Mucosa of descending colon (tissue), 3 donors: Measurements from ENCODE around the gene RFX7. TPM values are rescaled to one million over a fixed set of nuclear protein-coding genes. Genes with fewer than 3 reads are reported as not detected.

ENCODE experiments used
- ATAC-seq: fragments of 200-7000 bp; cut with Tn5 transposase; one replicate; pipeline ENCODE4 v1.9.1; 2020; ENCODE audit warnings: mild to moderate bottlenecking, moderate library complexity
- DNase-seq, 3 donors: peaks; one replicate each; pipeline ENCODE4 v3.0.0-alpha.2; 2020
- H3K36me3 ChIP-seq: fragments of 200-600 bp; one replicate; pipeline ENCODE4 v1.8.0; 2021; ENCODE audit warnings: low read depth, mild to moderate bottlenecking
- H3K4me1 ChIP-seq: fragments of 200-600 bp; one replicate; pipeline ENCODE4 v1.8.0; 2021; ENCODE audit warnings: low read depth, mild to moderate bottlenecking
- H3K4me3 ChIP-seq: fragments of 200-600 bp; one replicate; pipeline ENCODE4 v1.8.0; 2021; ENCODE audit warnings: mild to moderate bottlenecking
- H3K9me3 ChIP-seq: fragments of 200-600 bp; one replicate; pipeline ENCODE4 v1.8.0; 2021; ENCODE audit warnings: mild to moderate bottlenecking
- intact Hi-C, 2 donors: fragments of 100-400 bp; cut with DNase I in 1 of 2; cut with micrococcal nuclease in 1 of 2; formaldehyde crosslinking; loops; one replicate each; pipeline versions ENCODE4 v1.11.0 to v1.11.1; 2022; cut with DNase I, micrococcal nuclease
- total RNA-seq, 3 donors: library from RNA; stranded (reverse); fragmentation: NEBNext Ultra II Directional in 2 of 3; extraction: Animal tissue kit (Norgen Biotek cat#: 25700) in 2 of 3; gene quantifications; one replicate each; pipeline versions ENCODE4 v1.2.1 to v1.2.4, GENCODE V29; 2021 to 2023
- TF ChIP-seq, protein P1 (sequence below): fragments of 200-600 bp; IDR thresholded peaks from one replicate; pipeline ENCODE4 v1.8.0; 2022; ENCODE audit warnings: antibody characterized with exemption, mild to moderate bottlenecking
- donor health status: DM: no; HTN: no; CAD: no; lungs with moderate emphysema.
- donor health status: DM: no; HTN: no; CAD: no.
- donor health status: DM: no; HTN: yes; CAD: no.

Gene RFX7
- total RNA-seq, 3 donors from 2014 or later = 12.0 to 12.9 (median 12.1) TPM

DNA sequence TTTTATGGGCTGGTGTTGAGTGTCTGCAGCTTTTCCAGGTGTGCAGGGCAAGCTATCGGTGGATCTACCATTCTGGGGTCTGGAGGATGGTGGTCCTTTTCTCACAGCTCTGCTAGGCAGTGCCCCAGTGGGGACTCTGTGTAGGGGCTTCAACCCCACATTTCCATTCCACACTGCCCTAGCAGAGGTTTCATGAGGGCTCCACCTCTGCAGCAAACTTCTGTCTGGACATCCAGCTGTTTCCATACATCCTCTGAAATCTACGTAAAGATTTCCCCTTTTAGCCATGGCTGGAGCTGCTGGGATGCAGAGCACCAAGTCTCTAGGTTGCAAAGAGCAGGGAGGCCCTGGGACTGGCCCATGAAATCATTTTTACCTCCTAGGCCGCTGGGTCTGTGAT lies 11.6 kb downstream of the RFX7 start:
- TF ChIP-seq, protein P1, sequence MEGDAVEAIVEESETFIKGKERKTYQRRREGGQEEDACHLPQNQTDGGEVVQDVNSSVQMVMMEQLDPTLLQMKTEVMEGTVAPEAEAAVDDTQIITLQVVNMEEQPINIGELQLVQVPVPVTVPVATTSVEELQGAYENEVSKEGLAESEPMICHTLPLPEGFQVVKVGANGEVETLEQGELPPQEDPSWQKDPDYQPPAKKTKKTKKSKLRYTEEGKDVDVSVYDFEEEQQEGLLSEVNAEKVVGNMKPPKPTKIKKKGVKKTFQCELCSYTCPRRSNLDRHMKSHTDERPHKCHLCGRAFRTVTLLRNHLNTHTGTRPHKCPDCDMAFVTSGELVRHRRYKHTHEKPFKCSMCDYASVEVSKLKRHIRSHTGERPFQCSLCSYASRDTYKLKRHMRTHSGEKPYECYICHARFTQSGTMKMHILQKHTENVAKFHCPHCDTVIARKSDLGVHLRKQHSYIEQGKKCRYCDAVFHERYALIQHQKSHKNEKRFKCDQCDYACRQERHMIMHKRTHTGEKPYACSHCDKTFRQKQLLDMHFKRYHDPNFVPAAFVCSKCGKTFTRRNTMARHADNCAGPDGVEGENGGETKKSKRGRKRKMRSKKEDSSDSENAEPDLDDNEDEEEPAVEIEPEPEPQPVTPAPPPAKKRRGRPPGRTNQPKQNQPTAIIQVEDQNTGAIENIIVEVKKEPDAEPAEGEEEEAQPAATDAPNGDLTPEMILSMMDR = no peak
- Histone ChIP-seq H3K9me3 (peaks cover 42% of the 10 kb centered on the region), H3K36me3 (no peaks in the 10 kb centered on the region), H3K4me1 (no peaks in the 10 kb centered on the region), H3K4me3 (no peak overlapping the region)
- DNase-seq (no peak), ATAC-seq (no peak)
- intact Hi-C loops = no loop called here

DNA sequence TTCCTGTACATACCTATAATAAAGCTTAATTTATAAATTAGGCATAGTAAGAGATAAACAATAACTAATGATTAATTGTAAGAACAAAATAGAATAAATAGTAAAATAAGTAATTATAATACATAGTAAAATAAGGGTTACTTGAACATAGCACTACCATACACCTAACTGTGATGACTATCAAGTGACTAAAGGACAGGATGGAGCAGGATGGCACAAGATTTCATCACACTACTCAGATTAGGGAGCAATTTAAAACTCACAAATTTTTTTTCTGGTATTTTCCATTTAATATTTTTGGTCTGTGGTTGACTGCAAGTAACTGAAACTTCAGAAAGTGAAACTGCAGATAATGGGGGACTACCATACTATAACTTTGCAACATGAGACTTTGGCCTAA lies 14.8 kb downstream of the RFX7 start:
- no peaks in the 10 kb centered on the region for H3K4me1 ChIP-seq
- no peaks in the 10 kb centered on the region for H3K36me3 ChIP-seq
- ATAC-seq (no peak), DNase-seq (no peak)
- H3K4me3 ChIP-seq = no peak overlapping the region
- TF ChIP-seq, protein P1 = no peak
- intact Hi-C loops = no loop called here
- peaks cover 42% of the 10 kb centered on the region for H3K9me3 ChIP-seq

DNA sequence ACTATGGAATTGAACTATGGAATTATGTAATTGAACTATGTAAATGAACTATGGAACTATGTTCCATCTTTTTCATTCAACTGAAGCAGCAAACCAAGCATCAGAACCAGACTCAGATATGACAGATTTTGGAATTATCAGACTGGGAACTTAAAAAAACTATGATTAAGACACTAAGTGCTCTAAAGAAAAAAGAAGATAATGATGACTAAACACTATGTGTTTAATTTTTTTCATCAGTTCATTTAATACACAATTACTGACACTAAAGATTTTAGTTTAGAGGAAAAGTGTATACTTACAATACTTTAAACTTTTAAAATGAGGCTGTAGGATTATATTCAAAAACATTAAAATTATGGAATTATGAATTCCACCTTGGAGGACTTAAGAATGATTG lies 15.3 kb downstream of the RFX7 start:
- no peaks in the 10 kb centered on the region for H3K36me3 ChIP-seq
- ATAC-seq (no peak), DNase-seq (no peak)
- H3K4me1 ChIP-seq = no peaks in the 10 kb centered on the region
- intact Hi-C loops = no loop called here
- TF ChIP-seq, protein P1 = no peak
- no peak overlapping the region for H3K4me3 ChIP-seq
- peaks cover 41% of the 10 kb centered on the region for H3K9me3 ChIP-seq

DNA sequence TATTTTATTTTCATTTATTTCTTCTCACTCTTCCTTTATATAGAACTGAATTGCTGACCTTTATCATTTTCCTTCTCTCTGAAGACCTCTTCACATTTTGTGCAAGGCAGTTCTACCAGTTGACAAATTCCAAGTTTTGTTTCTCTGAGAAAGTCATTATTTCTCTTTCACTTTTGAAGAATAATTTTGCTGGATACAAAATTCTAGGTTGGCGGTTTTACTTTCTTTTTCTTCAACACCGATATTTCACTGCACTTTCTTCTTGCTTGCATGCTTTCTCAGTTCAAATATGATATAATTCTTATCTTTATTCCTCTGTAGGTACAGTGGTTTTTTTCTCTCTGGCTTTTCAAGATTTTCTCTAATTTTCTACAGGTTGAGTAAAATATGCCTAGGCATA lies 15.9 kb downstream of the RFX7 start:
- no peak for ATAC-seq

DNA sequence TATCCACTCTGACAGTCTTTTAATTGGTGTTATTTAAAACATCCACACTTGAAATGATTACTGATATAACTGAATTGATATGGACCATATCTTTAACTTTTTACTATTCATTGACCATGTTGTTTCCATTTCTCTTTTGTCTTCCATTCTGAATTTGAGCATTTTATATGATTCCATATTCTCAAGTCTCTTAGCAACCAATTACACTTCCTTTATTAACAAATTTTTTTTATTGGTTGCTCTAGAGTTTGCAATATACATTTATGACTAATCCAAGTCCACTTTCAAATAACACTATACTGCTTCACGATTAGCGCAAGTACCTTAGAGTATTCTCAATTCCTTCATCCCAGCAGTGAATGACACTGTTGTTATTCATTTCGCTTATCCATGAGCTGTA lies 16.4 kb downstream of the RFX7 start:
- no peaks in the 10 kb centered on the region for H3K4me1 ChIP-seq
- H3K9me3 ChIP-seq = peaks cover 38% of the 10 kb centered on the region
- no peak overlapping the region for H3K4me3 ChIP-seq
- H3K36me3 ChIP-seq = no peaks in the 10 kb centered on the region
- ATAC-seq (no peak), DNase-seq (no peak)
- intact Hi-C loops = no loop called here
- TF ChIP-seq, protein P1 = no peak

More for the DNA sequence above, 15.9 kb downstream of the RFX7 start:
- H3K4me3 ChIP-seq = no peak overlapping the region
- no peak for DNase-seq
- H3K9me3 ChIP-seq = peaks cover 38% of the 10 kb centered on the region
- intact Hi-C loops = no loop called here
- TF ChIP-seq, protein P1 = no peak
- H3K4me1 ChIP-seq = no peaks in the 10 kb centered on the region
- H3K36me3 ChIP-seq = no peaks in the 10 kb centered on the region

DNA sequence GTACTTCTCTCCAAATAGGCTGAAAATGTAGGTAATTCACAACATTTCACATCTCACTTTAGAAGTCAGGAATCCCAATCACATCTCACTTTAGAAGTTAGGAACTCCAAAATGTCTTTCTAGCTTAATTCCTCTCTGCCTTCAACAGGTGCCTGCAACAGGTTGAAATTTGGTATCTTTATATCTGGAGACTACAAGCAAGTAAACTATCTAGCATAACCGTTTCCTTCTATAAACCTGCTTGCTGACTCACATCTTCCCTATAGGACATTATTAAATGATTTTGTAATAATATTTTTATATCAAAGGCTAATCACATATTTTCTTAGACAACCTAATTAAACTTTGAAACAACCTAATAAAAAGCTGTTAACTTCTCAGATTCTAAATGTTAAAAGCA lies 18.2 kb downstream of the RFX7 start:
- Histone ChIP-seq H3K9me3 (peaks cover 27% of the 10 kb centered on the region), H3K4me3 (no peak overlapping the region), H3K4me1 (no peaks in the 10 kb centered on the region), H3K36me3 (no peaks in the 10 kb centered on the region)
- DNase-seq = no peak
- no peak for ATAC-seq
- intact Hi-C loops = no loop called here
- TF ChIP-seq, protein P1 = no peak
